SK-N-SH treated with all-trans-retinoic acid at 6 μM for 48 hours (cell line): ENCODE measurements around the gene WAC.

Source experiments
- ATAC-seq: fragments of 200-7000 bp; cut with Tn5 transposase; 3 replicates; pipeline ENCODE4 v1.9.1; 2020; ENCODE audit warnings: mild to moderate bottlenecking, moderate library complexity
- ARNTL ChIP-seq: fragments of 450-650 bp; formaldehyde crosslinking; IDR thresholded peaks from 2 replicates; pipeline ENCODE4 v1.5.0; 2020; ENCODE audit warnings: low read depth, mild to moderate bottlenecking, moderate library complexity, borderline replicate concordance
- BACH2 ChIP-seq: fragments of 250-450 bp; sonication (Bioruptor Pico); IDR thresholded peaks from 2 replicates; pipeline ENCODE4 v1.9.0; 2021; ENCODE audit warnings: mild to moderate bottlenecking, borderline replicate concordance
- CSDC2 ChIP-seq: fragments of 250-450 bp; sonication (Bioruptor Pico); IDR thresholded peaks from 2 replicates; pipeline ENCODE4 v1.5.0; 2020; ENCODE audit warnings: mild to moderate bottlenecking, moderate library complexity
- ESRRG ChIP-seq: fragments of 250-450 bp; sonication (Bioruptor Pico); IDR thresholded peaks from 2 replicates; pipeline ENCODE4 v1.6.1; 2021; ENCODE audit warnings: mild to moderate bottlenecking
- POU6F1 ChIP-seq: fragments of 250-450 bp; sonication (Bioruptor Pico); IDR thresholded peaks from 2 replicates; pipeline ENCODE4 v1.8.0; 2021; ENCODE audit warnings: low read depth, mild to moderate bottlenecking, moderate library complexity, borderline replicate concordance
- PPARA ChIP-seq: fragments of 250-450 bp; sonication (Bioruptor Pico); IDR thresholded peaks from 2 replicates; pipeline ENCODE4 v1.5.0; 2020; ENCODE audit warnings: mild to moderate bottlenecking, borderline replicate concordance
- RARB ChIP-seq: fragments of 250-450 bp; sonication (Bioruptor Pico); IDR thresholded peaks from 2 replicates; pipeline ENCODE4 v1.8.0; 2021; ENCODE audit warnings: mild to moderate bottlenecking, moderate library complexity
- TCF4 ChIP-seq: fragments of 250-450 bp; sonication (Bioruptor Pico); IDR thresholded peaks from 2 replicates; pipeline ENCODE4 v1.8.0; 2021; ENCODE audit warnings: mild to moderate bottlenecking, moderate library complexity, borderline replicate concordance
- TOX ChIP-seq: fragments of 250-450 bp; sonication (Bioruptor Pico); IDR thresholded peaks from 2 replicates; pipeline ENCODE4 v1.8.0; 2021; ENCODE audit warnings: mild to moderate bottlenecking, moderate library complexity, borderline replicate concordance
- ZNF565 ChIP-seq: fragments of 450-650 bp; formaldehyde crosslinking; conservative IDR thresholded peaks from 2 replicates; pipeline ENCODE4 v1.5.0; 2020; ENCODE audit warnings: low read depth, mild to moderate bottlenecking, moderate library complexity
- ZNF70 ChIP-seq: fragments of 450-650 bp; formaldehyde crosslinking; IDR thresholded peaks from 2 replicates; pipeline ENCODE4 v1.5.0; 2020; ENCODE audit warnings: mild to moderate bottlenecking, moderate library complexity
- ZNF8 ChIP-seq: fragments of 450-650 bp; formaldehyde crosslinking; IDR thresholded peaks from 2 replicates; pipeline ENCODE4 v1.5.0; 2020; ENCODE audit warnings: mild to moderate bottlenecking, moderate library complexity
- TF ChIP-seq, protein P1 (sequence below): fragments of 250-450 bp; sonication (Bioruptor Pico); IDR thresholded peaks from 2 replicates; pipeline ENCODE4 v1.5.0; 2020; ENCODE audit warnings: mild to moderate bottlenecking, moderate library complexity
- TF ChIP-seq, protein P2 (sequence below): fragments of 250-450 bp; sonication (Bioruptor Pico); IDR thresholded peaks from 2 replicates; pipeline ENCODE4 v1.5.1; 2021; ENCODE audit warnings: mild to moderate bottlenecking, moderate library complexity
- TF ChIP-seq, protein P3 (sequence below): fragments of 250-450 bp; sonication (Bioruptor Pico); IDR thresholded peaks from 2 replicates; pipeline ENCODE4 v1.5.1; 2020; ENCODE audit warnings: low read depth, mild to moderate bottlenecking, moderate library complexity

The WAC gene

DNA sequence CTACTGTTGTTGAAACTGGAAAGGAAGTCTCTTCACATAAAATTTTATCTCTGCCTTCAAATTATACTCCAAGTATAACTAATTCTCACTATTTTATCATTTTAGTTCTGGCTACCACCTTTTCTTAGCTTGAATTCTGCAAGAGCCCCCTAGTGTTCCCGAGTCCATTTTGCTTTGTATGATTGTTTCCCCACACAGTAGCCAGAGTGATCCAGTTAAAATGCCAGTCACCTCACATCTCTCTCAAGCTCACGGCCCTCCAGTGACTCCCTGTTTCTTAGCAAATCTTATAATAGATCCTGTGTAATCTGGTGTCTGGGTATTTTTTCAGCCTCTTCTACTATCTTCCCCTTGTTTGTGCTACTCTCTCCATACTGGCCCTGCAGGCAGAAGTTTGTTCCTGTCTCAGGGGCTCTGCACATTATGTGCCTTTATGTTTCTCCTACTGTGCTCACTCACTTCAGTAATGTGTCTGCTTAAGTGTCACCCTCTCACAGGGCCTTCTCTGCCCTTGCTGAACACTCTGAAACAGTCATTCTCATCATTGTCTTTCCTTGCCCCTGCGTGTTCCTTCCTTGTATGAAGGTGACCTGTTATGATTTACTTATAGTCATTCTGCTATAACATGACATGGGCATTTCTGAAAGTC lies 8.9 kb downstream of the WAC start (continued):
- TF ChIP-seq, protein P1, sequence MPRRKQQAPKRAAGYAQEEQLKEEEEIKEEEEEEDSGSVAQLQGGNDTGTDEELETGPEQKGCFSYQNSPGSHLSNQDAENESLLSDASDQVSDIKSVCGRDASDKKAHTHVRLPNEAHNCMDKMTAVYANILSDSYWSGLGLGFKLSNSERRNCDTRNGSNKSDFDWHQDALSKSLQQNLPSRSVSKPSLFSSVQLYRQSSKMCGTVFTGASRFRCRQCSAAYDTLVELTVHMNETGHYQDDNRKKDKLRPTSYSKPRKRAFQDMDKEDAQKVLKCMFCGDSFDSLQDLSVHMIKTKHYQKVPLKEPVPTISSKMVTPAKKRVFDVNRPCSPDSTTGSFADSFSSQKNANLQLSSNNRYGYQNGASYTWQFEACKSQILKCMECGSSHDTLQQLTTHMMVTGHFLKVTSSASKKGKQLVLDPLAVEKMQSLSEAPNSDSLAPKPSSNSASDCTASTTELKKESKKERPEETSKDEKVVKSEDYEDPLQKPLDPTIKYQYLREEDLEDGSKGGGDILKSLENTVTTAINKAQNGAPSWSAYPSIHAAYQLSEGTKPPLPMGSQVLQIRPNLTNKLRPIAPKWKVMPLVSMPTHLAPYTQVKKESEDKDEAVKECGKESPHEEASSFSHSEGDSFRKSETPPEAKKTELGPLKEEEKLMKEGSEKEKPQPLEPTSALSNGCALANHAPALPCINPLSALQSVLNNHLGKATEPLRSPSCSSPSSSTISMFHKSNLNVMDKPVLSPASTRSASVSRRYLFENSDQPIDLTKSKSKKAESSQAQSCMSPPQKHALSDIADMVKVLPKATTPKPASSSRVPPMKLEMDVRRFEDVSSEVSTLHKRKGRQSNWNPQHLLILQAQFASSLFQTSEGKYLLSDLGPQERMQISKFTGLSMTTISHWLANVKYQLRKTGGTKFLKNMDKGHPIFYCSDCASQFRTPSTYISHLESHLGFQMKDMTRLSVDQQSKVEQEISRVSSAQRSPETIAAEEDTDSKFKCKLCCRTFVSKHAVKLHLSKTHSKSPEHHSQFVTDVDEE (CRISPR knock-in tag) = no peak
- TF ChIP-seq PPARA (CRISPR knock-in tag) = no peak
- TF ChIP-seq, all 23 proteins: peak for 0

DNA sequence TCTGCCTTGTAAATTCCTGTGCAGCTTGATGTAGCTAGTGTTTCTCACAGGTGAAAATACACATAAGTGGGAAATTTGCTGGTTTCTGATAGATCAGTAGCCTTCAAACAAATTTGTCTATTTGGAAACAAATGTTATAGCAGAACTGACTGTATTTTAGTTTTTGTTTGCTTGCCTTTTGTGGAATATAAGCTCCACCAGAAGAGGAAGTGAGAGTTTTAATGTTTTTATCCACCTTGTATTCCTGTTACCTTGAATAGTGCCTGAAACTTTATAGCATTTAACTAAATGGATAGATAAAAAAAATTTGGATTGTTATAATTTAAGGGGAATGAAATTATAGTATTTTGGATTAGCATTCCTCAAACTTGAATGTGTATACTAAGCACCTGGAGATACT lies 9.8 kb downstream of the WAC start:
- TF ChIP-seq TCF4 (CRISPR knock-in tag) (no peak), CSDC2 (CRISPR knock-in tag) (no peak)
- TF ChIP-seq, all 23 proteins: peak for 0
- ATAC-seq = no peak

GRCh38 chr10:28544058-28544457 lies 11.1 kb downstream of the WAC start:
- TF ChIP-seq ZNF565 (no peak), TCF4 (CRISPR knock-in tag) (no peak), RARB (CRISPR knock-in tag) (no peak), ESRRG (no peak), ZNF70 (CRISPR knock-in tag) (no peak), ARNTL (CRISPR knock-in tag) (no peak), BACH2 (CRISPR knock-in tag) (no peak)
- TF ChIP-seq, protein P1 (CRISPR knock-in tag) = no peak
- TF ChIP-seq, protein P2, sequence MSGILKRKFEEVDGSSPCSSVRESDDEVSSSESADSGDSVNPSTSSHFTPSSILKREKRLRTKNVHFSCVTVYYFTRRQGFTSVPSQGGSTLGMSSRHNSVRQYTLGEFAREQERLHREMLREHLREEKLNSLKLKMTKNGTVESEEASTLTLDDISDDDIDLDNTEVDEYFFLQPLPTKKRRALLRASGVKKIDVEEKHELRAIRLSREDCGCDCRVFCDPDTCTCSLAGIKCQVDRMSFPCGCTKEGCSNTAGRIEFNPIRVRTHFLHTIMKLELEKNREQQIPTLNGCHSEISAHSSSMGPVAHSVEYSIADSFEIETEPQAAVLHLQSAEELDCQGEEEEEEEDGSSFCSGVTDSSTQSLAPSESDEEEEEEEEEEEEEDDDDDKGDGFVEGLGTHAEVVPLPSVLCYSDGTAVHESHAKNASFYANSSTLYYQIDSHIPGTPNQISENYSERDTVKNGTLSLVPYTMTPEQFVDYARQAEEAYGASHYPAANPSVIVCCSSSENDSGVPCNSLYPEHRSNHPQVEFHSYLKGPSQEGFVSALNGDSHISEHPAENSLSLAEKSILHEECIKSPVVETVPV (CRISPR knock-in tag) = no peak
- TF ChIP-seq, protein P3, sequence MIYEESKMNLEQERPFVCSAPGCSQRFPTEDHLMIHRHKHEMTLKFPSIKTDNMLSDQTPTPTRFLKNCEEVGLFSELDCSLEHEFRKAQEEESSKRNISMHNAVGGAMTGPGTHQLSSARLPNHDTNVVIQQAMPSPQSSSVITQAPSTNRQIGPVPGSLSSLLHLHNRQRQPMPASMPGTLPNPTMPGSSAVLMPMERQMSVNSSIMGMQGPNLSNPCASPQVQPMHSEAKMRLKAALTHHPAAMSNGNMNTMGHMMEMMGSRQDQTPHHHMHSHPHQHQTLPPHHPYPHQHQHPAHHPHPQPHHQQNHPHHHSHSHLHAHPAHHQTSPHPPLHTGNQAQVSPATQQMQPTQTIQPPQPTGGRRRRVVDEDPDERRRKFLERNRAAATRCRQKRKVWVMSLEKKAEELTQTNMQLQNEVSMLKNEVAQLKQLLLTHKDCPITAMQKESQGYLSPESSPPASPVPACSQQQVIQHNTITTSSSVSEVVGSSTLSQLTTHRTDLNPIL (CRISPR knock-in tag) = no peak
- ATAC-seq = no peak

GRCh38 chr10:28545967-28546644 lies 13.2 kb downstream of the WAC start:
- TF ChIP-seq, protein P2 (CRISPR knock-in tag) = no peak
- no peak for TF ChIP-seq ZNF565
- ATAC-seq = no peak

DNA sequence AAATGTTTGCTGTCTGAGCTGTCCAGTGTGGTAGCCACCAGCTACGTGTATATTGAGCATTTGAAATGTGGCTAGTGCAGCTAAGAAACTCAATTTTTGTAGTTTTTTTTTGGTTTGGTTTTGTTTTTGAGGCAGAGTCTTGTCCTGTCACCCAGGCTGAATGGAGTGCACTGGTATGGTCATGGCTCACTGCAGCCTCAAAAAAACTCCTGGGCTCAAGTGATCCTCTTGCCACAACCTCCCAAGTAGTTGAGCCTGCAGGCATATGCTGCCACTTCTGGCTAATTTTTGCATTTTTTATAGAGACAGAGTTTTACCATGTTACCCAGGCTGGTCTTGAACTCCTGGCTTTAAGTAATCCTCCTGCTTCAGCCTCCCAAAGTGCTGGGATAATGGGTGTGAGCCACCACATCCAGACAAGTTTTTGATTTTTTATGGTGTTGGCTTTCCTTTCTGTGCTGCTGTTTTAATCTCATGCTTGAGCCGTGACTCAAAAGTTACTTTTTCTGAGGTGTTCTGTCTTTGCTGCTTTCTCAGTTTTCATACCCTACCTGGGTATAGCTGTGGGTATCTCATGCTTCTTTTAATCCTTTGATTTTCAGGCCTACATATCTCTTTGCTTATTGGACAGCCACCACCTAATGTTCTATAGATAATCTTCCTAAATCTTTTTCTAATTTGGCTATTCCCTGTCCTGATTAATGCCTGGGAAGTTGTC lies 16.0 kb downstream of the WAC start:
- ATAC-seq = no peak
- no peak for TF ChIP-seq ZNF8 (CRISPR knock-in tag)
- TF ChIP-seq, protein P1 (CRISPR knock-in tag) = no peak
- TF ChIP-seq POU6F1 (CRISPR knock-in tag) = no peak
- TF ChIP-seq TOX (CRISPR knock-in tag) = no peak
- no peak for TF ChIP-seq ARNTL (CRISPR knock-in tag)
